SK-N-SH (cell line): ENCODE data around the gene TMEM167A.

Source experiments
- ELF1 ChIP-seq: IDR thresholded peaks from 2 replicates; pipeline ENCODE4 v1.4.0; 2012
- EZH2phosphoT487 ChIP-seq: fragments of 200-600 bp; sonication (generic); IDR thresholded peaks from 2 replicates; pipeline ENCODE4 v1.6.1; 2017; ENCODE audit warnings: low read depth, mixed run types, mild to moderate bottlenecking, antibody characterized with exemption, moderate library complexity, borderline replicate concordance
- TF ChIP-seq, protein P1 (sequence below): IDR thresholded peaks from 2 replicates; pipeline ENCODE4 v1.4.0; 2012; ENCODE audit warnings: low read depth

DNA sequence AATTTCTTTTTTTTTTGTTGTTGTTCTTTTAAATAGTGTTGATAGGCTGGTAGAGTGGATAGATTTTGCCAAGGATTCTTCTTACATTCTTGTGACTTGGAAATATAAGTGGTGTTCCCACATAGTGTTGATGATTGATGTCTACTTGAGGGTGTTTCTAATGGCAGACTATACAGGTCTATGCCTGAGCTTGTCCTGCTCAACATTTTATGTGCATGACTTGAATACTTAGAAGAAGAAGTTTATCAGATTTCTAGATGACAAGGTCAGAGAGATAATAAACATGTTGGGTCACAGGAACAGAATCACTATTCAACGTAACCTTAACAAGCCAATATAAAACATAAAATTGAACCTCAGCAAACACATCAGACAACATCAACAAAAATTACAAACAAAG, 24.3 kb upstream of the TMEM167A start:
- no peak for TF ChIP-seq EZH2phosphoT487
- TF ChIP-seq, protein P1, sequence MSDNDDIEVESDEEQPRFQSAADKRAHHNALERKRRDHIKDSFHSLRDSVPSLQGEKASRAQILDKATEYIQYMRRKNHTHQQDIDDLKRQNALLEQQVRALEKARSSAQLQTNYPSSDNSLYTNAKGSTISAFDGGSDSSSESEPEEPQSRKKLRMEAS = no peak
- no peak for TF ChIP-seq ELF1
